Measurements from ENCODE around the gene RIPK4. TPM values are rescaled to one million over a fixed set of nuclear protein-coding genes. Genes with fewer than 3 reads are reported as not detected.

RIPK4 gene
- total RNA-seq, result under 1 TPM; 0.13 to 0.20 (median 0.19) TPM

GRCh38 chr21:41766883-41767605, at the start of gene RIPK4:
Gene RIPK4 (minus strand): TSS chr21:41767052. CDS start chr21:41767041, 11 bp downstream.
- peak; percentile 53 to 56 for ATAC-seq
- H3K36me3 Mint-ChIP-seq (ENCODE audit: insufficient read depth), result no peaks in the 10 kb centered on the region
- H3K27me3 Mint-ChIP-seq (ENCODE audit: low read depth), result peaks cover 72% of the 10 kb centered on the region
- no peaks in the 10 kb centered on the region for H3K9me3 Mint-ChIP-seq
- H3K4me3 Mint-ChIP-seq, result peak within 1 kb of the TSS; percentile 80
- H3K4me1 Mint-ChIP-seq (ENCODE audit: low read depth), result peaks cover 23% of the 10 kb centered on the region
- DNase-seq, result peak; percentile 58

GRCh38 chr21:41815652-41816582, 49.1 kb upstream of the RIPK4 start:
- ATAC-seq, result no peak
- Mint-ChIP-seq H3K4me3 (no peak overlapping the region), H3K9me3 (no peaks in the 10 kb centered on the region), H3K36me3 (ENCODE audit: insufficient read depth) (peaks cover 14% of the 10 kb centered on the region), H3K4me1 (ENCODE audit: low read depth) (no peaks in the 10 kb centered on the region), H3K27me3 (ENCODE audit: low read depth) (no peaks in the 10 kb centered on the region)
- no peak for DNase-seq

- H3K9me3 Mint-ChIP-seq, result no peaks in the 10 kb centered on the region
- DNase-seq, result no peak
- H3K36me3 Mint-ChIP-seq (ENCODE audit: insufficient read depth), result peaks cover 22% of the 10 kb centered on the region
- no peak overlapping the region for H3K4me3 Mint-ChIP-seq
- H3K27me3 Mint-ChIP-seq (ENCODE audit: low read depth), result no peaks in the 10 kb centered on the region
- ATAC-seq, result no peak
- H3K4me1 Mint-ChIP-seq (ENCODE audit: low read depth), result no peaks in the 10 kb centered on the region
Observed at GRCh38 chr21:41813226-41813625, 46.4 kb upstream of the RIPK4 start.

GRCh38 chr21:41812679-41813078, 45.8 kb upstream of the RIPK4 start:
- Mint-ChIP-seq H3K27me3 (ENCODE audit: low read depth) (no peaks in the 10 kb centered on the region), H3K4me3 (no peak overlapping the region), H3K9me3 (no peaks in the 10 kb centered on the region), H3K4me1 (ENCODE audit: low read depth) (no peaks in the 10 kb centered on the region), H3K36me3 (ENCODE audit: insufficient read depth) (peaks cover 25% of the 10 kb centered on the region)
- ATAC-seq (no peak), DNase-seq (no peak)

GRCh38 chr21:41810597-41810932, 43.7 kb upstream of the RIPK4 start:
- H3K4me3 Mint-ChIP-seq, result no peak overlapping the region
- DNase-seq, result no peak
- ATAC-seq, result no peak
- no peaks in the 10 kb centered on the region for H3K9me3 Mint-ChIP-seq
- no peaks in the 10 kb centered on the region for H3K4me1 Mint-ChIP-seq (ENCODE audit: low read depth)
- no peaks in the 10 kb centered on the region for H3K27me3 Mint-ChIP-seq (ENCODE audit: low read depth)
- H3K36me3 Mint-ChIP-seq (ENCODE audit: insufficient read depth), result peaks cover 33% of the 10 kb centered on the region

- peaks cover 33% of the 10 kb centered on the region for H3K36me3 Mint-ChIP-seq (ENCODE audit: insufficient read depth)
- H3K27me3 Mint-ChIP-seq (ENCODE audit: low read depth), result no peaks in the 10 kb centered on the region
- no peaks in the 10 kb centered on the region for H3K4me1 Mint-ChIP-seq (ENCODE audit: low read depth)
- H3K4me3 Mint-ChIP-seq, result no peak overlapping the region
- DNase-seq, result no peak
- no peak for ATAC-seq
- H3K9me3 Mint-ChIP-seq, result no peaks in the 10 kb centered on the region
Observed at GRCh38 chr21:41809891-41810596, 43.2 kb upstream of the RIPK4 start.

GRCh38 chr21:41808846-41809245, 42.0 kb upstream of the RIPK4 start:
- no peak for ATAC-seq
- DNase-seq, result no peak
- H3K4me3 Mint-ChIP-seq, result no peak overlapping the region
- no peaks in the 10 kb centered on the region for H3K9me3 Mint-ChIP-seq
- no peaks in the 10 kb centered on the region for H3K27me3 Mint-ChIP-seq (ENCODE audit: low read depth)
- no peaks in the 10 kb centered on the region for H3K4me1 Mint-ChIP-seq (ENCODE audit: low read depth)
- peaks cover 31% of the 10 kb centered on the region for H3K36me3 Mint-ChIP-seq (ENCODE audit: insufficient read depth)

- Mint-ChIP-seq H3K4me3 (no peak overlapping the region), H3K36me3 (ENCODE audit: insufficient read depth) (peaks cover 31% of the 10 kb centered on the region), H3K4me1 (ENCODE audit: low read depth) (no peaks in the 10 kb centered on the region), H3K27me3 (ENCODE audit: low read depth) (no peaks in the 10 kb centered on the region), H3K9me3 (no peaks in the 10 kb centered on the region)
- ATAC-seq (no peak), DNase-seq (no peak)
Observed at GRCh38 chr21:41808094-41808493, 41.2 kb upstream of the RIPK4 start.

- H3K27me3 Mint-ChIP-seq (ENCODE audit: low read depth), result no peaks in the 10 kb centered on the region
- H3K4me1 Mint-ChIP-seq (ENCODE audit: low read depth), result no peaks in the 10 kb centered on the region
- DNase-seq (no peak), ATAC-seq (no peak)
- H3K4me3 Mint-ChIP-seq, result no peak overlapping the region
- H3K36me3 Mint-ChIP-seq (ENCODE audit: insufficient read depth), result peaks cover 38% of the 10 kb centered on the region
- H3K9me3 Mint-ChIP-seq, result no peaks in the 10 kb centered on the region
Observed at GRCh38 chr21:41806773-41807172, 39.9 kb upstream of the RIPK4 start.

- DNase-seq (no peak), ATAC-seq (no peak)
- no peaks in the 10 kb centered on the region for H3K9me3 Mint-ChIP-seq
- peaks cover 41% of the 10 kb centered on the region for H3K36me3 Mint-ChIP-seq (ENCODE audit: insufficient read depth)
- H3K4me1 Mint-ChIP-seq (ENCODE audit: low read depth), result no peaks in the 10 kb centered on the region
- H3K27me3 Mint-ChIP-seq (ENCODE audit: low read depth), result no peaks in the 10 kb centered on the region
- no peak overlapping the region for H3K4me3 Mint-ChIP-seq
Observed at GRCh38 chr21:41805643-41806042, 38.8 kb upstream of the RIPK4 start.

GRCh38 chr21:41805038-41805437, 38.2 kb upstream of the RIPK4 start:
- DNase-seq (no peak), ATAC-seq (no peak)
- Mint-ChIP-seq H3K9me3 (no peaks in the 10 kb centered on the region), H3K4me1 (ENCODE audit: low read depth) (no peaks in the 10 kb centered on the region), H3K4me3 (no peak overlapping the region), H3K27me3 (ENCODE audit: low read depth) (no peaks in the 10 kb centered on the region), H3K36me3 (ENCODE audit: insufficient read depth) (peaks cover 41% of the 10 kb centered on the region)

- Mint-ChIP-seq H3K9me3 (no peaks in the 10 kb centered on the region), H3K4me3 (no peak overlapping the region), H3K36me3 (ENCODE audit: insufficient read depth) (peaks cover 41% of the 10 kb centered on the region), H3K27me3 (ENCODE audit: low read depth) (no peaks in the 10 kb centered on the region), H3K4me1 (ENCODE audit: low read depth) (no peaks in the 10 kb centered on the region)
- DNase-seq (no peak), ATAC-seq (no peak)
Observed at GRCh38 chr21:41804381-41804780, 37.5 kb upstream of the RIPK4 start.

GRCh38 chr21:41803316-41803715, 36.5 kb upstream of the RIPK4 start:
- H3K9me3 Mint-ChIP-seq, result no peaks in the 10 kb centered on the region
- ATAC-seq (no peak), DNase-seq (no peak)
- H3K4me1 Mint-ChIP-seq (ENCODE audit: low read depth), result no peaks in the 10 kb centered on the region
- H3K36me3 Mint-ChIP-seq (ENCODE audit: insufficient read depth), result peaks cover 42% of the 10 kb centered on the region
- no peaks in the 10 kb centered on the region for H3K27me3 Mint-ChIP-seq (ENCODE audit: low read depth)
- H3K4me3 Mint-ChIP-seq, result no peak overlapping the region

GRCh38 chr21:41802684-41803083, 35.8 kb upstream of the RIPK4 start:
- DNase-seq, result no peak
- H3K9me3 Mint-ChIP-seq, result no peaks in the 10 kb centered on the region
- ATAC-seq, result no peak
- H3K4me1 Mint-ChIP-seq (ENCODE audit: low read depth), result no peaks in the 10 kb centered on the region
- H3K27me3 Mint-ChIP-seq (ENCODE audit: low read depth), result no peaks in the 10 kb centered on the region
- H3K36me3 Mint-ChIP-seq (ENCODE audit: insufficient read depth), result peaks cover 42% of the 10 kb centered on the region
- H3K4me3 Mint-ChIP-seq, result no peak overlapping the region

All from activated T-cell treated with anti-CD3 and anti-CD28 coated beads, Interleukin-2, amount 50 U/mL, for 4 hours (primary cell).